HG03432 (cell line): ENCODE results near the gene VAV3.
"Not testable (repeated sequence)": the region's sequence is repeated elsewhere in the genome, so short reads cannot be mapped to it uniquely, and the experiment has no call there.

Source experiments
- ATAC-seq: cut with Tn5 transposase; IDR thresholded peaks from one replicate; pipeline ENCODE4 v1.9.1; 2021; ENCODE audit warnings: mild to moderate bottlenecking, moderate library complexity; ENCODE audit not compliant: unreplicated experiment

Gene VAV3

DNA sequence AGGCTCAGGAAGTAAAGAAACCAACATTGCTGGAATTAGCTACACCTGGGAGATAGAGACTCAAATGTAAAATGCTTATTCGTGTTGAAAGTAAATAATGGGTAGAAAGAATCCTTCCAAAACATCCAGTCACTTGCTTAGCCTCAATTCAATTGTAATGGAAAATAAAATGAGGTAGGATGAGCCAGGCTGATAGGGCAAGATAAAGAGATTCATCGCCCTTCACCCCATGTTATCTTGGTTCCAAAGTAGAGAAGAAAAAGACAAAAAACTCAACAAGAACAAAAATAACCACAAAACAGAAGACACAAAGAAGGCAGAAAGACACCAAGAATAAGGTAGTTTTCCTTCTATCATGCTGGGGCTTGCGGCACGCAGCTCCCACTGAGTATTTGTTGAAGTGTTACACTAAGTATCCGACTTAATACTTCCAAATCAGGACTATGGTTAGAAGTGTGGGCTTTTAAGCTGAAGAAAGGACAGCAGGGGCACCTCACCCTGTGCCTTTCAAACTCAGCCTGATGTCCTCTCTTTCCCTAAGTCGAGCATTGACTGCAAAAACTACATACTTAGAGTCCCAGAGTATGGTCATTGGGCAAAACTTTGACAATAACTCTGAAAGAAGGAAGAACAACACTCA lies 202.1 kb downstream of the VAV3 start:
- ATAC-seq: no peak

DNA sequence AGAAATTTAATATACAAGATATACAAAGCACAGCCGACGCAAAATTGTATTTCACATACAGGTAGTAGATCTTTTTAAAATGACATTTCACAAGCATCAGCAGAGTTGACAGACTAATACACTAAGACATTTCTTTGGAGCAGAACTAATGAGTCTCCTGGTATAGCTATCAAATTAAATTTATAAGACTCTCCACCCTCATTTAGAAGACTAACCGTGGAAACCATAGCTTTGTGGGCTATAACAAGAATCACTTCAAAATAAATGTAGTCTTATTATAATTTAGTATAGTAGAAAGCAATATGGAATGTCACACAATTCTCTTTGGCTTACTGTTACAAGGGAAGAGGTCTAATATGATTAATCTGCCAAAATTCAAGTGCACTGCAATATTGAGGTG lies 204.9 kb downstream of the VAV3 start:
- no peak for ATAC-seq

DNA sequence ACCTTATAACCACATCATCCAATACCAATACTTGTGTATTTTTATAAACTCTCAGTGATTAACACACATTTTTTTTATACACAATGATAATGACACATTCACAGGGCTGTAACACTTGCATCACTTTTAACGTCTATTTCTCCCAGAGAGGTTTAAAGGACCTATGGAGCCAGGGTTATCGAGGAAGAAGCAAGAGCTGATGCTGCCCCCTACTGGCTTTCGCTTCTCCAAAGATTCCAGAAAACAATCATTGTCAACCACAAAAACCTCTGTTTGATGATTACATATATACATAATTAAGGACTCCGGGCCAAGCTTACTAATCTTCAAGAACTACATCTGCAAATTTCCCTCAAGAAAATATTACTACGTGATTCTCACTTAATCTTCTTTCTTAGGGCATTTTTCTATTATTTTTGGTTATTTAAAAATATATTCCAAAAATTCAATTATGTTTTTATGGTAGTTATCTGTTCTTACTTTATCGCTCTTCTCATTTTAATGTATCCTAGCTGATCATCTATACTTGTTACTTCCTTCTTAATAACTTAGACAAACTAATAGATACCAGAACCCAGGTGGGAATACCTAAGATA lies 214.5 kb downstream of the VAV3 start:
- peak; percentile 69 for ATAC-seq

DNA sequence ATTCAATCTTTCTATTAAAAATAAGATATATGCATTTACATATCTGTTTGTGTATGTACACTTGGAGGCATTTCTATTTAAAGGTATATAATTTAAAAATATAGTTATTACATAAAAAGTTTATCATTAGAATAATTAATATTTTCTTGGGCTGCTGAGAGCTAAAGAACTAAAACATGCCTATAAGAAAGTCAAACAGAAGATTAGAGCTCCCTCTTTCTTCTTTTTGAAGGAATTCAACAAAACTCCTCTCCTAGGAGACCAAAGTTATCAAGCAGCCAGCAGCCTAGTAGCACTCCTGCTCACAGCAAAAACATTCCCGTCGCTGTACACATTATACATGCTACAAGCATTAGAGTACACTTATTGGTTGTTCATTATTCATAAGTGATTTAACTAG lies 216.4 kb downstream of the VAV3 start:
- ATAC-seq: no peak

DNA sequence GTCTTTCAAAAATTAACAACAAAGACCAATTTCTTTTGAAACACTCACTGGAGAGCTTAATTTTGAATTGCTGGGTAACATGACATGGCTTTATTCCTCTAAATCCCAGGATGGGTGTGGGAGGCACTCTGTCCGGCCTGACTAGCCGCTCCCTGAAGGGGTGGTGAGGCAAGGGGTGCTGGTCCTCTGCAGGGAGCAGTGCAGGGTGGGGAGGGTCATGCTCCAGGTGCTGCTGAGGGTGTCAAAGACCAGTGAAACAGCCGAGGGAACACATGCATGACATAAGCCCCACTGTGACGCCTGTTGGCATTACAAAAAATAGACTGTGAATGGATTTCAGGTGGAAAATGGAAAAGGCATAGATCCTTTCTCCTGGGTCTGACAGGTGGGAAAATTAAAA lies 223.7 kb downstream of the VAV3 start:
- ATAC-seq: no peak

DNA sequence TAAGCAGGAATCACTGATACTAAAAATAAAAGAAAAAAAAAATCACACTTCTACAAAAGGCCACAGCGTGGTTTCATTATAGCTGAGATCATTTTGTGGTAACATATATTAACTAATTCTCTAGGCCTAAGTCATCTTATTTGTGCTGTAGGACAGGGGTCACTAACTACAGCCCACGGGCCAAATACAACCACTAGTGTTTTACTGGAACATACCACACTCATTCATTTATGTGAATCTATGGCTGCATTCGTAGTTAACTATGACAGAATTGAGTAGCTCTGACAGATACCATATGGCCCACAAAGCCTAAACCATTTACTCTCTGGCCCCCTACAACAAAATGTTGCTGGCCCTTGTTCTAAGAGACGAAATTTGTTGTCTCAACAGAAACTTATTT lies 224.4 kb downstream of the VAV3 start:
- ATAC-seq: no peak

DNA sequence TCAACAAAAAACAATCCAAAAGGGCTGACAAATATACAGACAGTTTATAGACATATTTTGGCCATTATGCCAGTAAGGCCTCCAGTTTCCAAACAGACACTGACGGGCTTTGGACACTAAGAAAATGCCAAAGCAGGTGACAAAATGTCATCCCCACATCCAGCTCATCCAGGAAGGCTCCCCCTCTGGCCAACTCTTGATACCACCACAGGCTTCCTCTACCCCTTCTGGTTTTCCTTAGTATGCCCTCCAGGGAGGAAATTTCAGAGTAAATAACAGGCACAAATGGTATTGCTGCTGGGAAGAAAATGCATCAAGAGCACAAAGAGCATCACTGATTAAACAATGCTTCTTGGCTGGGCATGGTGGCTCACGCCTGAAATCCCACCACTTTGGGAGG lies 225.3 kb downstream of the VAV3 start:
- ATAC-seq: no peak

DNA sequence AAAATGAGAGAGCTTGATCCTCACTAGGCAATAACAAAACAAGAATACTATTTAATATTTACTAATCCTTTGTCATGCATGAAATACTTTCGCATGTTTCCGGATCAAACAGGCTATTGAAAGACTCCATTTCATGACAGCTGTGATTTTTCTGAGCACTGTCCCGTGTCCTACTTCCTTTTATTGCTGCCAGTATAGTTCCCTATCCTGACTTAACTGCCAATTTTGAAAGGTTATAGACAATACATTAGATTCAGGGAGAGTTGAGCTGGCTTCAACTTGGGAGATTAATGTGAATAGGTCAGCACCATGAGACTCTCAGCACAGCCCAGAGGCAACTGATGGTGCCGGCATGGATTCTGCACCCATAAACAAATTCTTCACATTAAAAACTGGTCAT lies 225.8 kb downstream of the VAV3 start:
- peak; percentile 63 for ATAC-seq

DNA sequence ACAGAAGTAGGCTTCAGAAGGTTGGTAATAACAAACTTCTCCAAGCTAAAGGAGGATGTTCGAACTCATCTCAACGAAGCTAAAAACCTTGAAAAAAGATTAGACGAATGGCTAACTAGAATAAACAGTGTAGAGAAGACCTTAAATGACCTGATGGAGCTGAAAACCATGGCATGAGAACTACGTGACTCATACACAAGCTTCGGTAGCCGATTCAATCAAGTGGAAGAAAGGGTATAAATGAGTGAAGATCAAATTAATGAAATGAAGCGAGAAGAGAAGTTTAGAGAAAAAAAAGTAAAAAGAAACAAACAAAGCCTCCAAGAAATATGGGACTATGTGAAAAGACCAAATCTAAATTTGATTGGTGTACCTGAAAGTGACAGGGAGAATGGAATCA lies 231.6 kb downstream of the VAV3 start:
- ATAC-seq: not testable (repeated sequence)

DNA sequence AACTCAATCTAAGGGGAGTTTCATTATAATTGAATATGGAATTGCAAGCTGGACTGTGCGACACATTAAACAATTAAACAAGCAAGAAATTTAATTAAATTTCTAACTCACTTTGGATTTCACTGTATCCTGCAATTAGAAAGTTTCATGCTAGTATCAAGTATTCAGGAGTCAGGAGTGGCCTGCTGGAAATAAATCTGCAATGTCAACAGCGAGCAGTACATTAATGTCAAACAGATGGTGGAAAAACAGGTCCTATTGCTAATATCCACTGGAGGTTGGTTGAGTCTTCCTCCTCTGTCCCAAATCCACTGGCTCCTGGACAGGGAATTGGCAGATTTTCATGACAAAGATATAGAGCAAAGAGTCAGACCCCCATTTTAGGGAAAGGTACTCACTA lies 237.1 kb downstream of the VAV3 start:
- no peak for ATAC-seq

DNA sequence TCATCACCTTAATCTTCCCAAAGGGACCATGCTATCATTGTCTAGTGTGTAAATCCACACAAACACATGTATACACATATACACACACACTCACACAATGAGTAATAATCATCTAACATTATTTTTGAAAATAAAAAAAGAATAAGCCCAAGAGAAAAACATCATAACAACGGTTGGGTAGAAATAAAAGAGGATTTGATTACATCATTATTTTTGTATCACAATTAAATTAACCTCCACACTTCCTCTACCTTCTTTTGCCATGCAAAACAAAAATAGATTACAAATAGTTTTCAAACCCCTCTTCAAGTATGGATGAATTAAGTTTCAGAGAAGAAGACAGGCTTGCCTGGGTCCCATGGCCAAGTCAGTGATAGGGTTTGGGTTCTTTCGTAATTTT lies 238.1 kb downstream of the VAV3 start:
- no peak for ATAC-seq

DNA sequence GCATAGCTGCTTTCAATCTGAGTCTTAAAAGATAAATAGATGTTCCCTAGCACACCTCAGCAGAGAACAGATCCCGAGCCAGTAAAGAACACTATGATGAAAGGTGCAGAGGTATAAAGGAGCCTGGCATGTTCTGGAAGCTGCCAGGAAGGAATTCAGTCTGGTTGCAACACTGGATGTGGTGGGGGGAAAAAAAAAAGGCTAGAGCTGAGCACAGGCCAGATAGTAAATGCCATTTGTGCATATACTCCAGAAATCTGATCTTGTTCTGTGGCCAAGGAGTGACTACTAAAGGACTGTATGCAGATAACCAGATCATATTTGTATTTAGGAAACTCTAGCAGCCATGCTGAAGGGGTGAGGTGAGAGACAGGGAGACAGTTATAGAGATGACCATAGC lies 240.3 kb downstream of the VAV3 start:
- no peak for ATAC-seq

DNA sequence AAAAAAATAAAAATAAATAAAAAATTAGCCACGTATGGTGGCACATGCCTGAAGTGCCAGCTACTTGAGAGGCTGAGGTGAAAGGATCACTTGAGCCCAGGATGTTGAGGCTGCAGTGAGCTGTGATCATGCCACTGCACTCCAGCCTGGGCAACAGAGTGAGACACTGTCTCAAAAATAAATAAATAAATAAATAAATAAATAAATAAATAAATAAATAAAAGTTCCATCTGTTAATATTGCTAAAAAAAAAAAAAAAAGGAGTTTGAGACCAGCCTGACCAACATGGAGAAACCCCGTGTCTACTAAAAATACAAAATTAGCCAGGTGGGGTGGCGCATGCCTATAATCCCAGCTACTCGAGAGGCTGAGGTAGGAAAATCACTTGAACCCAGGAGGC lies 244.8 kb downstream of the VAV3 start:
- ATAC-seq: not testable (repeated sequence)

DNA sequence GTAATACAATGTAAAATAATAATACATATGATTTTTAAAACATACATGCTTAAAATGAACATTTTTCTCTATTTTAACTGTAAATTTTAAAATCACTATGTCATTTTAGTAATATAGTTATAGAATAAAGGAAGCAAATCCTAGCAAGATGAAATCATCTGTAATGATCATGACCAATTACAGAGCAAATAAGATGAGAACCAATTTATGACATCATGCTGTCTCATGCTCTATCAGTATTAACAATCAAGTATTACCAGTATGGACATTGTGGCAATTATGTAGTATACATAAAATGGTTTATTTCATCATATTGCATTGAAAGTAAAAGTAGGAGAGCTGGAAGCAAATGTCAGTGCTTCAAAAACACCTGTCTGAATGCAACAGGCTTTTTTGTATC lies 255.0 kb downstream of the VAV3 start:
- no peak for ATAC-seq

DNA sequence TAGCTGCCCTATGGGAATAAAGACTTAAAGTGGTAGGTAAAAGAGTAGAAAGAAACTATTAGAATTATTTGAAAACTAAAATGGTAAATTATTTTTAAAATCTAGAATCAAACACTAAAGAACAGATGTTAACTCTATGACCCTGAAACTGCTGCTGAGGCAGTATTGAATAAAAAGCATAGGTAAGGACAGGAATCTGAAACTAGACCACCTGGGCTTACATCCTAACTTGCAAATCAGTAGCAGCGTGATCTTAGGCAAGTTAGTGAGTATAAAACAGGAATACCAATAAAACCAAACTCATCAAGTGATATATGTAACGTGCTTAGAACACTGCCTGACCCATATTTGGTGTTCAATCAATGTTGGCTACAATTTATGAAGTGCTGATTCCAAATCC lies 257.9 kb downstream of the VAV3 start:
- no peak for ATAC-seq

DNA sequence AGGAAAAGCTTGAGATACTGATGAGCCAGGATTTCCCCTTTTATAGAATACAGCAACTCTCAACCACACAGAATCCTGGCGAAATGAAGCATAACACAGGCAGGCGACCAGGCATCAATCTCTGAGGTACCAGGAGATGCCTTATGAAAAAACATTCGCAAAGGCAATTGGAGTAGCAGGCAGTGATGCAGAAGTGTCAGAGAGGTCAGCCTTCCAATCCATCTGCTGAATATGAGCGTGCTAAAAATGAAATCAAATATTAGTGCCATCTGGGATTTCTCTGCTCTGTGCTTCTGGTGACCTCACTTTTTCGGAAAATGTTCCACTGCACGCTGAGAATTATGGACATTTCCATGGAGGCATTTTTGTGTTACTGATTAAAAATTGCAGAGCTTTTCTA lies 258.8 kb downstream of the VAV3 start:
- ATAC-seq: no peak

DNA sequence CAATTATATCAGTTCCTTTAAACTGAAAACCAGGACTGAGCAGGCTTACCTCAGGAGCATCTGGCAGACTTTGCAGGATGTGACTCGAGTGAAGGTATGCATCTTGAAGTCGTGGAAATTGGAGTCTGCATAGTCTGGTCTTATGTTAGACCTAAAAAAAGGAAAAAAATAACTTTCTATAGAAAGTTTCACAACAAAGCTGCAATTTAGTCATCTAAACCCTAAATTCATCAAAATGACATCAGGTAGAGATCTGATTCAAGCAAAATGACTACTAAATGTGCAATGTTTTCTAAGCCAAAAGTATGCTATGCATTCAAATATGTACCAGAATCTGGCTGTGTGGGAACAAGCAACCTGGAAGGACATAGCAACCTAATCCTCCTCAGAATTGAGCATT lies 260.1 kb downstream of the VAV3 start:
- ATAC-seq: no peak

DNA sequence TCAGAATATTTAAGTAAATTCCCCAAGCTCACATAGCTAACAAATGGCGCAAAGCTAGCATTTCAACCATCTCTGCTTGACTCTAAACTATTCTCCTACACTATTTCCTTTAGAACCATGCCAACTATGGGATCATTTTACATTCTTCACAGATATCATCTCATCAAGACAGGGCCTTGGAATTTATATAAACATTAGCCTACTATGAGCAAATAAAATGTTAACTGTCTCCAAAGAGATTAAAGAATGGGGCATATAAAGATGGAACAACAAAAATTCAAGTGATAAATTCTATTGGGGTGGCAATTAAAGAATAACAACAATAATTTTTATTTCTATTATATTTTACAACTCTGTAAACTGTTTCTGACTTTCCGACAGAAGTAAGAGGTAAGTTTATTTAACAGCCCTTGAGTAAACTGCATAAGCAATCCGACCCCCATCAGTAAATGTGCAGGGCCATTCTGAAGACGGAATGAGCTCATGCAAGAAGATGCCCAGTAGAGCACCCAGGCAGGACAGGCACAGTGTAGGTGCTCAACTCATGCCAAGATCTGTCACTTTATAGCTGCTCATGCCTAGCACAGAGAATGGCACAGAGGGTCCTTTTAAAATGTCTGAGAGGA lies 261.9 kb downstream of the VAV3 start:
- ATAC-seq: no peak

DNA sequence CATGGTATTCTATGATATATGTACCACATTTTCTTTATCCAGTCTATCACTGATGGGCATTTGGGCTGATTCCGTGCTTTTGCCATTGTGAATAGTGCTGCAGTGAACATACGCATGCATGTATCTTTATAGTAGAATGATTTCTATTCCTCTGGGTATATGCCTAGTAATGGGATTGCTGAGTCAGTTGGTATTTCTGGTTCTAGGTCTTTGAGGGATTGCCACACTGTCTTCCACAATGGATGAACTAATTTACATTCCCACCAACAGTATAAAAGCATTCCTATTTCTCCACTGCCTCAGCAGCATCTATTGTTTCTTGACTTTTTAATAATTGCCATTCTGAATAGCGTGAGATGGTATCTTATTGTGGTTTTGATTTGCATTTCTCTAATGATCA lies 264.3 kb downstream of the VAV3 start:
- ATAC-seq: not testable (repeated sequence)

DNA sequence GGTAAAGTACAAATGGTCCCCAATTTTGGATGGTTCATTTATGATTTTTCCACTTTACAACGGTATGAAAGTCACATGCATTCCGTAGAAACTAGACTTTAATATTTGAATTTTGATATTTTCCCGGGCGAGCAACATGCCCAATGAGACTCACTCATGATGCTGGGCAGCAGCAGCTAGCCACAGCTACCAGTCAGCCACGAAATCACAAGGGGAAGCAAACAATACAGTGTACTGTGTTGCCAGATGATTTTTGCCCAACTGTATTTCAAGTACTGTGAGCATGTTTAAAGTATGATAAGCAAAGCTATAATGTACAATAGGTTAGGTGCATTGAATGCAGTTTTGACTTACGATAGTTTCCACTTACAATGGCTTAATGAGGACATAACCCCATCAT lies 266.8 kb downstream of the VAV3 start:
- ATAC-seq: no peak

DNA sequence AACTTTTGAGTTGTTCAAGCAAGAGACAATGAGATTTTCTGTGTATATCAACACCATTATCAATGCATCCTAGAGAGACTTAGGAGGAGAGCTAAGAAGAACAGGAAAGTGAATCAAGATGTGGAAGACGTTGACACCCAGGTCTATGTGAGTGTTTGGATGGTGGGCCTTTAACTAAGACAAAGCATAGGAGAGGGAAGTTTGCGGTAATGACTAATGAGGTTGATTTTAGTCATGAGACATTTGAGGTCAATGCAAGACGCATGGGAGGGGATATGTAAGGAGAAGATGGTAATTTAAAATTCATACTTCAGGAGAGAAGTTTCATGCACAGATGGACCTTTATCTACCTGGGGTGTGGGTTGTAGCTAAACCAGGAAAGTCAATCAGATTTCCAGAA lies 269.6 kb downstream of the VAV3 start:
- no peak for ATAC-seq

DNA sequence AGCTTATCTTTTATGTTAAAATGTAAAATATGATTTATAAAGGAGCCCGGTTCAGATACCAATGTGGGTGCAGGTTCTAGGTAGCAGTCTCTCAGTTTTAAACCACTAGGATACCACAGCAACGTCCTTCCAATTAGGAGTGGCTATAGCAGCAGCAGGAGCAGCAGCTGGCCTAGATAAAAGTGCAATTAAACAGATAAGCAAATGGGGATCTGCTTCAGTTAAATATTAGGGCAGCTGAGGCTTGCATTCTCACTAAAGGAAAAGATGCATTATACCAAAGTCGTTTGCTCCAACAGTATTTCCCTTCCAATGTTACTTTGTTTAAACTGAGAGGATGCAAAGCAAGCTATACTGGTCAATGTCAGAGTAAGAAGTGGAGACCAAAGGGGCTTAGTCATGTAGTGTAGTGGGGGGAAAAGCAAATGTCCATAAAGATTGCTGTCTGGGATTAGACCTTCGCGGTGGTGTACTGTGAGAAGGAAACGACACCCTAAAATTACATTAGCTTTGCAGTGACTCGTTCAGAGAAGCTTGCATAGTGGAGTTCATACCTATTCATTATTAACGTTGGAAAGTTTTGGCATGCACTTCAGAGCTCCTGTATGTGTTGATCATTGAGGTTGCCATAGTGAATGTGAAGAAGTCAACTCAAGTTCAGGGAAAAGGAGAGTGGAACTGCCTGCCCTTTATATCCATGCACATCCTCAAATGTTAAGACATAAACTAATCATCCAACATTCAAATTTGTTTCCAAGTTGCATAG lies 272.2 kb downstream of the VAV3 start:
- no peak for ATAC-seq
